Keratinocyte (primary cell): ENCODE results near the gene CLEC19A. TPM values are rescaled to one million over a fixed set of nuclear protein-coding genes. Genes with fewer than 3 reads are reported as not detected.

ENCODE experiments used
- DNase-seq: peaks from one replicate; pipeline ENCODE4 v3.0.0-alpha.2; 2011; ENCODE audit warnings: low read depth, missing footprints, low spot score
- FAIRE-seq: peaks from 2 replicates; lab custom pipeline; 2011; peaks lifted over from hg19 to GRCh38; lab: Jason Lieb, UNC
- H2AFZ ChIP-seq: 2 replicates; pipeline ENCODE4 v1.6.0; 2012; ENCODE audit warnings: low read length, control low read depth, inconsistent platforms; ENCODE audit not compliant: control insufficient read depth
- H3K27ac ChIP-seq: 2 replicates; pipeline ENCODE4 v1.5.1; 2011; ENCODE audit warnings: low read length; ENCODE audit not compliant: control insufficient read depth, insufficient read depth
- H3K27me3 ChIP-seq: 3 replicates; pipeline ENCODE4 v1.6.0; 2011; ENCODE audit warnings: low read length; ENCODE audit not compliant: control insufficient read depth, insufficient read depth; ENCODE audit errors: extremely low read depth
- H3K36me3 ChIP-seq, 2 experiments: 2 replicates in 1 of 2; 3 replicates in 1 of 2; pipeline ENCODE4 v1.5.1; 2011; ENCODE audit warnings: low read length in 2 of 2, mild to moderate bottlenecking in 1 of 2; ENCODE audit not compliant: control insufficient read depth in 2 of 2, insufficient read depth in 2 of 2; ENCODE audit errors: extremely low read depth in 1 of 2
- H3K4me1 ChIP-seq: 3 replicates; pipeline ENCODE4 v1.5.1; 2011; ENCODE audit warnings: low read length; ENCODE audit not compliant: control insufficient read depth, insufficient read depth; ENCODE audit errors: extremely low read depth
- H3K4me2 ChIP-seq: 3 replicates; pipeline ENCODE4 v1.6.0; 2011; ENCODE audit warnings: low read depth, low read length; ENCODE audit not compliant: control insufficient read depth, insufficient read depth; ENCODE audit errors: extremely low read depth
- H3K4me3 ChIP-seq, 3 experiments: fragments of 200-600 bp in 1 of 3; sonication (generic) in 1 of 3; 2 replicates in 2 of 3; 3 replicates in 1 of 3; pipeline ENCODE4 v1.5.1; 2011 to 2016; ENCODE audit warnings: low read length in 3 of 3, mild to moderate bottlenecking in 3 of 3, control low read depth in 2 of 3, inconsistent platforms in 1 of 3, low read depth in 1 of 3, mixed read lengths in 1 of 3, mixed run types in 1 of 3, moderate library complexity in 1 of 3; ENCODE audit not compliant: control insufficient read depth in 2 of 3, insufficient read depth in 2 of 3; ENCODE audit errors: extremely low read depth in 1 of 3
- H3K79me2 ChIP-seq: 2 replicates; pipeline ENCODE4 v1.6.0; 2012; ENCODE audit warnings: low read length; ENCODE audit not compliant: control insufficient read depth, insufficient read depth
- H3K9ac ChIP-seq: 3 replicates; pipeline ENCODE4 v1.6.0; 2011; ENCODE audit warnings: low read length; ENCODE audit not compliant: control insufficient read depth, insufficient read depth; ENCODE audit errors: extremely low read depth
- H3K9me1 ChIP-seq: 3 replicates; pipeline ENCODE4 v1.6.0; 2011; ENCODE audit warnings: low read length; ENCODE audit not compliant: control insufficient read depth, insufficient read depth; ENCODE audit errors: extremely low read depth
- H3K9me3 ChIP-seq: 2 replicates; pipeline ENCODE4 v1.5.1; 2012; ENCODE audit warnings: low read depth, low read length; ENCODE audit not compliant: control insufficient read depth
- H4K20me1 ChIP-seq: 3 replicates; pipeline ENCODE4 v1.6.0; 2011; ENCODE audit warnings: low read length; ENCODE audit not compliant: control insufficient read depth, insufficient read depth; ENCODE audit errors: extremely low read depth
- EZH2 ChIP-seq: IDR thresholded peaks from one replicate; pipeline ENCODE4 v1.6.1; 2012; ENCODE audit warnings: inconsistent platforms, mild to moderate bottlenecking, low read length, moderate library complexity
- dilution Hi-C: fragments of 300-500 bp; cut with MboI; formaldehyde crosslinking; loops from one replicate; pipeline ENCODE4 v1.7.0; 2020; ENCODE audit warnings: low sequenced_read_pairs; ENCODE audit not compliant: extremely low pct_ligation_motif_present
- polyA plus RNA-seq, 5 experiments: library from polyadenylated mRNA; depleted of rRNA in 3 of 5; stranded (reverse) in 3 of 5; stranded (forward) in 1 of 5; unstranded in 1 of 5; fragments of >200 nt; gene quantifications; 1 replicate in 1 of 5; 2 replicates in 3 of 5; 3 replicates in 1 of 5; pipeline versions ENCODE4 v1.2.1 to v1.2.3, GENCODE V29; 2011 to 2012; ENCODE audit warnings: missing spikeins in 2 of 5, low read depth in 1 of 5, low replicate concordance in 1 of 5
- TF ChIP-seq, protein P1 (sequence below), 3 experiments: IDR thresholded peaks in 1 of 3; conservative IDR thresholded peaks in 1 of 3; optimal IDR thresholded peaks in 1 of 3; 2 replicates in 2 of 3; 3 replicates in 1 of 3; pipeline versions ENCODE3 to v1.5.1; 2011; ENCODE audit warnings: low read length in 3 of 3, mild to moderate bottlenecking in 3 of 3, moderate library complexity in 2 of 3, control low read depth in 1 of 3, inconsistent platforms in 1 of 3; ENCODE audit not compliant: insufficient read depth in 2 of 3; ENCODE audit errors: extremely low read depth in 1 of 3

Gene CLEC19A
- polyA plus RNA-seq, 1 donor (not counting 4 experiments of a cell fraction or from before 2014, with no cell fraction given): not detected

DNA sequence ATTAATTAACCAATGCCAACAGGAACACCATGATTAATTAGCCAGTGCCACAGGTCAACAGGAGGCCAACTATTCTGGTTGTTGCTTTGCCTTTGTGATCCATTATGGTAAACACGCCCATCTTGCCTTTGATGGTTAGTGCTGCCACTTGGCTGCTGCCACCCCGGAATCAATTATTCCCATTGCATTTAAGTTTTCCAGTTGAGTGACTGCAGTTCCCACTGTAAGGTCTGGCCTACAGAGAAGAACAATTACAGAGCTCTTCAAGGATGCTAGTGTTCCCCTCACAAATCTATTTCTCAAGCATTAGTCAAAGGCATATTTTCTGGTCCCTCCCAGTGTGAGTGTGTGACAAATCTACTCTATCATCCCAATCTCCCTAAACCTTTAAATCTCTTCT lies 7.1 kb upstream of the CLEC19A start:
- Histone ChIP-seq H3K4me2 (no peak overlapping the region), H4K20me1 (no peaks in the 10 kb centered on the region), H3K9ac (no peak overlapping the region), H3K9me1 (no peaks in the 10 kb centered on the region), H3K27me3 (no peaks in the 10 kb centered on the region), H3K27ac (no peak overlapping the region), H3K4me3 (no peak overlapping the region), H2AFZ (no peak overlapping the region), H3K79me2 (no peaks in the 10 kb centered on the region), H3K36me3 (no peaks in the 10 kb centered on the region), H3K9me3 (no peaks in the 10 kb centered on the region), H3K4me1 (peaks cover 3% of the 10 kb centered on the region)
- TF ChIP-seq EZH2: no peak
- TF ChIP-seq, protein P1, sequence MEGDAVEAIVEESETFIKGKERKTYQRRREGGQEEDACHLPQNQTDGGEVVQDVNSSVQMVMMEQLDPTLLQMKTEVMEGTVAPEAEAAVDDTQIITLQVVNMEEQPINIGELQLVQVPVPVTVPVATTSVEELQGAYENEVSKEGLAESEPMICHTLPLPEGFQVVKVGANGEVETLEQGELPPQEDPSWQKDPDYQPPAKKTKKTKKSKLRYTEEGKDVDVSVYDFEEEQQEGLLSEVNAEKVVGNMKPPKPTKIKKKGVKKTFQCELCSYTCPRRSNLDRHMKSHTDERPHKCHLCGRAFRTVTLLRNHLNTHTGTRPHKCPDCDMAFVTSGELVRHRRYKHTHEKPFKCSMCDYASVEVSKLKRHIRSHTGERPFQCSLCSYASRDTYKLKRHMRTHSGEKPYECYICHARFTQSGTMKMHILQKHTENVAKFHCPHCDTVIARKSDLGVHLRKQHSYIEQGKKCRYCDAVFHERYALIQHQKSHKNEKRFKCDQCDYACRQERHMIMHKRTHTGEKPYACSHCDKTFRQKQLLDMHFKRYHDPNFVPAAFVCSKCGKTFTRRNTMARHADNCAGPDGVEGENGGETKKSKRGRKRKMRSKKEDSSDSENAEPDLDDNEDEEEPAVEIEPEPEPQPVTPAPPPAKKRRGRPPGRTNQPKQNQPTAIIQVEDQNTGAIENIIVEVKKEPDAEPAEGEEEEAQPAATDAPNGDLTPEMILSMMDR (optimal IDR thresholded peaks at IDR 0.05 in 1 of 3, IDR thresholded peaks at IDR 0.05 in 1 of 3, conservative IDR thresholded peaks at IDR 0.05 in 1 of 3; ENCODE audit: extremely low read depth in 1 of 3, insufficient read depth in 2 of 3, low read length in 3 of 3): no peak
- DNase-seq: no peak
- dilution Hi-C loops: no loop called here
- FAIRE-seq: no peak

DNA sequence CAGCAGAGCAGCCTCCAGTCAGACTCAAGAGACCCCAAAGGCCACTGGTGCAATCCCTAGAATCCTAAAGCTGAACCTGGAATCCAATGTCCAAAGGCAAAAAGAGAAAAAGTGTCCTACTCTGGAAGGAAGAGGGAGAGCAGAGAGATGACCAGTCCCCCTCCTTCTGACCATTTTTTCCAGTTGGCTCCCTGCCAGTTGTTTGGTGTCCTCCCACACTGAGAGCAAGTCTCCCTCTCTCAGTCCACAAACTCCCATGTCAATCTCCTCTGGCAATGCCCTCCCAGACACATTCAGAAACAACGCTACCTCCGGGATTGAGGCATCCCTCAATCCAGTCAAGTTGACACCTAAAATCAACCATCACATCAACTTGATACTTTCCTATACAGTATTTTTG lies 4.3 kb upstream of the CLEC19A start:
- Histone ChIP-seq H3K4me1 (peaks cover 9% of the 10 kb centered on the region), H3K9ac (no peak overlapping the region), H3K27me3 (no peaks in the 10 kb centered on the region), H3K4me3 (no peak overlapping the region), H4K20me1 (no peaks in the 10 kb centered on the region), H3K4me2 (no peak overlapping the region), H3K27ac (no peak overlapping the region), H3K9me3 (no peaks in the 10 kb centered on the region), H2AFZ (no peak overlapping the region), H3K79me2 (no peaks in the 10 kb centered on the region), H3K9me1 (no peaks in the 10 kb centered on the region), H3K36me3 (no peaks in the 10 kb centered on the region)
- no peak for TF ChIP-seq EZH2
- TF ChIP-seq, protein P1 (optimal IDR thresholded peaks at IDR 0.05 in 1 of 3, IDR thresholded peaks at IDR 0.05 in 1 of 3, conservative IDR thresholded peaks at IDR 0.05 in 1 of 3; ENCODE audit: extremely low read depth in 1 of 3, insufficient read depth in 2 of 3, low read length in 3 of 3): no peak
- no peak for FAIRE-seq
- dilution Hi-C loops: no loop called here
- no peak for DNase-seq
